Measurements from ENCODE around the gene SOX5.

DNA sequence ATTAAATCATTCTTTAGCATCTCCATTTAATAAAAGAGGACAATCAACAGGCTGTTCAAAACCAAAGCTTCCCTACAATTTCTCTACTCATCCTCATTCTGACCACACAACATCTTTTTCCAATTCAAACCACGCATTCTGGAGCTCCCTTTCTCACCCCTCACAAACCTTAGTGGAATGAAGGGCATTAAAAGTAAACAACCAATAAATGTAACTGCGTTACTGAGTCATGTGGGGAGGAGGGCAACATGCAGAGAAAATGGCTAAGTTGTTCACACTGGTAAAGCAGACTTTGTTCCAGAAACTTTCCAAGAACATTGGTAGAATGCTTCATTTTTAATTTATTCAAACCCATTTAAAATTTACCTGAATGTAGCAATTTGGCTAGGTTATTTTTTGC, 19.6 kb downstream of the SOX5 start:
- TF ChIP-seq, protein P1, sequence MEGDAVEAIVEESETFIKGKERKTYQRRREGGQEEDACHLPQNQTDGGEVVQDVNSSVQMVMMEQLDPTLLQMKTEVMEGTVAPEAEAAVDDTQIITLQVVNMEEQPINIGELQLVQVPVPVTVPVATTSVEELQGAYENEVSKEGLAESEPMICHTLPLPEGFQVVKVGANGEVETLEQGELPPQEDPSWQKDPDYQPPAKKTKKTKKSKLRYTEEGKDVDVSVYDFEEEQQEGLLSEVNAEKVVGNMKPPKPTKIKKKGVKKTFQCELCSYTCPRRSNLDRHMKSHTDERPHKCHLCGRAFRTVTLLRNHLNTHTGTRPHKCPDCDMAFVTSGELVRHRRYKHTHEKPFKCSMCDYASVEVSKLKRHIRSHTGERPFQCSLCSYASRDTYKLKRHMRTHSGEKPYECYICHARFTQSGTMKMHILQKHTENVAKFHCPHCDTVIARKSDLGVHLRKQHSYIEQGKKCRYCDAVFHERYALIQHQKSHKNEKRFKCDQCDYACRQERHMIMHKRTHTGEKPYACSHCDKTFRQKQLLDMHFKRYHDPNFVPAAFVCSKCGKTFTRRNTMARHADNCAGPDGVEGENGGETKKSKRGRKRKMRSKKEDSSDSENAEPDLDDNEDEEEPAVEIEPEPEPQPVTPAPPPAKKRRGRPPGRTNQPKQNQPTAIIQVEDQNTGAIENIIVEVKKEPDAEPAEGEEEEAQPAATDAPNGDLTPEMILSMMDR (IDR thresholded peaks at IDR 0.05), result no peak
- TF ChIP-seq POLR2A (IDR thresholded peaks at IDR 0.05), result no peak
